Stimulated activated CD8-positive, alpha-beta memory T cell treated with anti-CD3 and anti-CD28 coated beads, Interleukin-7, amount 100 ng/mL, for 24 hours (primary cell): Measurements from ENCODE around the gene DACT1.

Experiments
- DNase-seq: peaks from one replicate; pipeline ENCODE4 v3.0.0-alpha.2; 2020; ENCODE audit warnings: low read depth

Gene DACT1

GRCh38 chr14:58637040-58637390 is 747 bp upstream of the DACT1 start:
- no peak for DNase-seq

GRCh38 chr14:58638231-58639197 is 752 bp downstream of the DACT1 start:
- no peak for DNase-seq

GRCh38 chr14:58639198-58639565 is 1.4 kb downstream of the DACT1 start:
- no peak for DNase-seq

GRCh38 chr14:58639842-58640484 is 2.2 kb downstream of the DACT1 start:
- DNase-seq, result no peak

GRCh38 chr14:58640959-58641358 is 3.2 kb downstream of the DACT1 start:
- no peak for DNase-seq

GRCh38 chr14:58641509-58641908 is 3.7 kb downstream of the DACT1 start:
- DNase-seq, result no peak

GRCh38 chr14:58643366-58643765 is 5.6 kb downstream of the DACT1 start:
- no peak for DNase-seq

- DNase-seq, result no peak
Observed at GRCh38 chr14:58645641-58646040, 7.9 kb downstream of the DACT1 start.

GRCh38 chr14:58646479-58646878 is 8.7 kb downstream of the DACT1 start:
- DNase-seq, result no peak

GRCh38 chr14:58647777-58648176 is 10.0 kb downstream of the DACT1 start:
- no peak for DNase-seq

GRCh38 chr14:58650857-58651256 is 13.1 kb downstream of the DACT1 start:
- DNase-seq, result no peak

- DNase-seq, result no peak
Observed at GRCh38 chr14:58656671-58657411, 19.1 kb downstream of the DACT1 start.

GRCh38 chr14:58659061-58659460 is 21.3 kb downstream of the DACT1 start:
- DNase-seq, result no peak

GRCh38 chr14:58659846-58660245 is 22.1 kb downstream of the DACT1 start:
- DNase-seq, result no peak

GRCh38 chr14:58660407-58660806 is 22.6 kb downstream of the DACT1 start:
- no peak for DNase-seq

GRCh38 chr14:58662018-58662417 is 24.3 kb downstream of the DACT1 start:
- DNase-seq, result no peak

- no peak for DNase-seq
Observed at GRCh38 chr14:58662759-58663158, 25.0 kb downstream of the DACT1 start.

GRCh38 chr14:58663494-58664111 is 25.8 kb downstream of the DACT1 start:
- no peak for DNase-seq

GRCh38 chr14:58665773-58666500 is 28.2 kb downstream of the DACT1 start:
- DNase-seq, result no peak

- DNase-seq, result no peak
Observed at GRCh38 chr14:58666737-58667136, 29.0 kb downstream of the DACT1 start.

GRCh38 chr14:58667900-58668299 is 30.1 kb downstream of the DACT1 start:
- DNase-seq, result no peak
